ENCODE measurements around the gene STXBP1. TPM values are rescaled to one million over a fixed set of nuclear protein-coding genes. Genes with fewer than 3 reads are reported as not detected.

The STXBP1 gene
- total RNA-seq, 4 donors from 2014 or later: 96.3 to 142 (median 105) TPM

- Histone ChIP-seq H3K27me3 (no peaks in the 10 kb centered on the region), H3K9me3 (no peaks in the 10 kb centered on the region), H3K27ac (no peak overlapping the region), H3K4me1 (peaks cover 0 to 21% (median 0%) of the 10 kb centered on the region in 4 donors), H3K4me3 (no peak overlapping the region), H3K36me3 (peaks cover 0 to 7% (median 0%) of the 10 kb centered on the region in 3 donors)
- DNase-seq (ENCODE audit: low spot score in 2 of 2): no peak
- WGBS, 2 donors: 76 to 77% methylated on average over 8 of the region's 8 CpGs
- TF ChIP-seq EP300 (IDR thresholded peaks at IDR 0.05): no peak
- no peak for TF ChIP-seq POLR2A (IDR thresholded peaks at IDR 0.05)
- no peak for TF ChIP-seq CTCF (IDR thresholded peaks at IDR 0.05)
Observed at GRCh38 chr9:127626752-127627493, 14.8 kb downstream of the STXBP1 start.

- no peak overlapping the region for H3K27ac ChIP-seq
- no peak overlapping the region for H3K4me3 ChIP-seq
- TF ChIP-seq EP300 (IDR thresholded peaks at IDR 0.05): no peak
- TF ChIP-seq POLR2A (IDR thresholded peaks at IDR 0.05): no peak
- no peak for TF ChIP-seq CTCF (IDR thresholded peaks at IDR 0.05)
- peaks cover 0 to 18% (median 0%) of the 10 kb centered on the region in 4 donors for H3K4me1 ChIP-seq
- no peaks in the 10 kb centered on the region for H3K9me3 ChIP-seq
- H3K27me3 ChIP-seq: no peaks in the 10 kb centered on the region
- peaks cover 0 to 7% (median 0%) of the 10 kb centered on the region in 3 donors for H3K36me3 ChIP-seq
- no peak for DNase-seq (ENCODE audit: low spot score in 2 of 2)
- 84% methylated on average over 2 of the region's 2 CpGs for WGBS, 2 donors
Observed at GRCh38 chr9:127627494-127627855, 15.4 kb downstream of the STXBP1 start.

- peaks cover 0 to 30% (median 4%) of the 10 kb centered on the region in 4 donors for H3K4me1 ChIP-seq
- no peak overlapping the region for H3K27ac ChIP-seq
- H3K36me3 ChIP-seq: peaks cover 0 to 7% (median 0%) of the 10 kb centered on the region in 3 donors
- 65 to 74% methylated on average over 9 of the region's 9 CpGs for WGBS, 2 donors
- H3K27me3 ChIP-seq: no peaks in the 10 kb centered on the region
- H3K9me3 ChIP-seq: no peaks in the 10 kb centered on the region
- TF ChIP-seq EP300 (IDR thresholded peaks at IDR 0.05): no peak
- TF ChIP-seq POLR2A (IDR thresholded peaks at IDR 0.05): no peak
- TF ChIP-seq CTCF (IDR thresholded peaks at IDR 0.05): no peak
- H3K4me3 ChIP-seq: no peak overlapping the region
- DNase-seq (ENCODE audit: low spot score in 2 of 2): no peak
Observed at GRCh38 chr9:127628758-127629467, 16.8 kb downstream of the STXBP1 start.

GRCh38 chr9:127629468-127630081 is 17.5 kb downstream of the STXBP1 start:
- Histone ChIP-seq H3K4me3 (no peak overlapping the region), H3K27ac (no peak overlapping the region), H3K27me3 (no peaks in the 10 kb centered on the region), H3K4me1 (peaks cover 0 to 36% (median 4%) of the 10 kb centered on the region in 4 donors), H3K36me3 (peaks cover 0 to 7% (median 0%) of the 10 kb centered on the region in 3 donors), H3K9me3 (no peaks in the 10 kb centered on the region)
- 78 to 83% methylated on average over 8 of the region's 8 CpGs for WGBS, 2 donors
- TF ChIP-seq EP300 (IDR thresholded peaks at IDR 0.05): no peak
- no peak for TF ChIP-seq CTCF (IDR thresholded peaks at IDR 0.05)
- no peak for TF ChIP-seq POLR2A (IDR thresholded peaks at IDR 0.05)
- DNase-seq (ENCODE audit: low spot score in 2 of 2): no peak

All from tibial nerve (tissue), 4 donors.